Right cardiac atrium (tissue), 5 donors: ENCODE results near the gene EHMT1. TPM values are rescaled to one million over a fixed set of nuclear protein-coding genes. Genes with fewer than 3 reads are reported as not detected.
A peak's percentile ranks its signal among the peaks of the same experiment; 100 is the strongest.

Source experiments
- ATAC-seq, 2 donors: fragments of 200-7000 bp; cut with Tn5 transposase; one replicate each; pipeline versions ENCODE4 v1.8.0 to v1.9.1; 2020; ENCODE audit warnings: moderate library complexity in 2 of 2, mild to moderate bottlenecking in 1 of 2
- DNase-seq, 3 donors: peaks; one replicate each; pipeline ENCODE4 v3.0.0-alpha.2; 2020
- H3K27ac ChIP-seq: one replicate; pipeline ENCODE4 v1.5.1; 2013; ENCODE audit warnings: mild to moderate bottlenecking, low read length, control low read depth, moderate library complexity
- H3K27me3 ChIP-seq: one replicate; pipeline ENCODE4 v1.6.1; 2013; ENCODE audit not compliant: control insufficient read depth, insufficient read depth
- H3K4me1 ChIP-seq: one replicate; pipeline ENCODE4 v1.6.1; 2013; ENCODE audit warnings: low read length; ENCODE audit not compliant: control insufficient read depth, insufficient read depth
- H3K4me3 ChIP-seq: one replicate; pipeline ENCODE4 v1.5.1; 2013; ENCODE audit warnings: low read length, control low read depth
- H3K9me3 ChIP-seq: one replicate; pipeline ENCODE4 v1.6.1; 2013; ENCODE audit warnings: low read length; ENCODE audit not compliant: control insufficient read depth
- WGBS: extraction: QIAGEN DNeasy Blood & Tissue Kit; methylation state at CpG from one replicate; pipeline ENCODE4 v1.1.7; 2013; 5-methylcytosine and 5-hydroxymethylcytosine counted together
- intact Hi-C, 4 donors: fragments of 100-400 bp; cut with DNase I; formaldehyde crosslinking; loops; one replicate each; pipeline versions ENCODE4 v1.11.0 to v1.14.0; 2022 to 2023
- long read RNA-seq, 4 donors: library from polyadenylated mRNA; unstranded; transcript quantifications; one replicate each; pipeline ENCODE4 v2.0.0, GENCODE V29; 2020 to 2021
- polyA plus RNA-seq: library from polyadenylated mRNA; stranded (reverse); fragments of 200-250 nt; gene quantifications from one replicate; pipeline ENCODE4 v1.2.3, GENCODE V29; 2013
- total RNA-seq, 4 donors: library from RNA; stranded (reverse); fragmentation: NEBNext Ultra II Directional; extraction: Animal tissue kit (Norgen Biotek cat#: 25700); gene quantifications; one replicate each; pipeline ENCODE4 v1.2.1, GENCODE V29; 2021
- donor health status: healthy with polysubstance abuse.
- donor health status: DM: no; HTN: yes; CAD: no.
- donor health status: DM: no; HTN: no; CAD: no.
- donor health status: DM: no; HTN: yes; CAD: no; lungs with severe emphysema.
- donor health status: DM: yes; HTN: yes; CAD: no.

EHMT1 gene
- total RNA-seq (10 to 100 TPM; 34.8 to 38.6 (median 37.1) TPM), polyA plus RNA-seq (23.3 TPM)
- long read RNA-seq, donor 1, full-length matches to known transcripts = 11 of 53 reads
- long read RNA-seq, donor 1, partial matches to known transcripts = 23 of 53 reads
- long read RNA-seq, donor 1, other reads (novel, unspliced or antisense) = 19 of 53 reads
- long read RNA-seq, donor 2, full-length matches to known transcripts = 5 of 23 reads
- long read RNA-seq, donor 2, partial matches to known transcripts = 7 of 23 reads
- long read RNA-seq, donor 2, other reads (novel, unspliced or antisense) = 11 of 23 reads
- long read RNA-seq, donor 3, full-length matches to known transcripts = 14 of 93 reads
- long read RNA-seq, donor 3, partial matches to known transcripts = 32 of 93 reads
- long read RNA-seq, donor 3, other reads (novel, unspliced or antisense) = 47 of 93 reads
- long read RNA-seq, donor 4, full-length matches to known transcripts = 3 of 27 reads
- long read RNA-seq, donor 4, partial matches to known transcripts = 10 of 27 reads
- long read RNA-seq, donor 4, other reads (novel, unspliced or antisense) = 14 of 27 reads

GRCh38 chr9:137618105-137619067 lies at the start of gene EHMT1:
Gene EHMT1, plus strand, starts transcription at chr9:137619005. Its CDS starts 24 bp downstream, at chr9:137619029.
- Histone ChIP-seq H3K27ac (peak within 1 kb of the TSS; percentile 93), H3K4me1 (peaks cover 12% of the 10 kb centered on the region), H3K9me3 (no peaks in the 10 kb centered on the region), H3K4me3 (peak within 1 kb of the TSS; percentile 99), H3K27me3 (no peaks in the 10 kb centered on the region)
- peak; percentile 78 to 85 for ATAC-seq
- WGBS = under 1% methylated on average over 94 of the region's 94 CpGs
- intact Hi-C loops = no loop called here
- DNase-seq = peak; percentile 86 to 96 (median 94)

DNA sequence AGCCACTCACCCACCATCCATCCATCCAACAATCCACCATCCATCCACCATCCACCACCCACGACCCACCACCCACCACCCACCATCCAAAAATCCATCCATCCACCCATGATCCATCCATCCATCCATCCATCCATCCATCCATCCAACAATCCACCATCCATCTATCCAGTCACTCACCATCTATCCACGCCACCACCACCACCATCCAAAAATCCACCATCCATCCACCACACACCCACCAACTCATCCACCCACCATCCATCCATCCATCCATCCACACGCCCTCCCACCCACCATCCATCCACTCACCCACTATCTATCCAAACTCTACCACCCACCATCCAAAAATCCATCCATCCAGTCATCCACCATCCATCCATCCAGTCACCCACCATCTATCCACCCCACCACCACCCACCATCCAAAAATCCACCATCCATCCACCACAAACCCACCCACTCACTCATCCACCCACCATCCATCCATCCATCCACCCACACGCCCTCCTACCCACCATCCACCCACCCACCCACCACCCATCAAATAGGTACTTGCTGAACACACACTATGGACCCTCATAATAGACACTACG lies 49.1 kb upstream of the EHMT1 start:
- 98% methylated on average over 5 of the region's 5 CpGs for WGBS
- intact Hi-C loops = no loop called here
- ATAC-seq (no peak), DNase-seq (peak in 1 of 3 donors; percentile 5)
- Histone ChIP-seq H3K9me3 (no peaks in the 10 kb centered on the region), H3K4me3 (no peak overlapping the region), H3K4me1 (no peaks in the 10 kb centered on the region), H3K27ac (no peak overlapping the region), H3K27me3 (no peaks in the 10 kb centered on the region)

- no peak for DNase-seq
- no peak for ATAC-seq
- peaks cover 2% of the 10 kb centered on the region for H3K4me1 ChIP-seq
- H3K4me3 ChIP-seq = no peak overlapping the region
- intact Hi-C loops = no loop called here
- no peak overlapping the region for H3K27ac ChIP-seq
- H3K9me3 ChIP-seq = no peaks in the 10 kb centered on the region
- WGBS = 98% methylated on average over 3 of the region's 3 CpGs
- no peaks in the 10 kb centered on the region for H3K27me3 ChIP-seq
Observed at GRCh38 chr9:137570566-137570965, 48.2 kb upstream of the EHMT1 start.

- ATAC-seq = no peak
- DNase-seq = no peak
- Histone ChIP-seq H3K27ac (peak overlapping the region; percentile 3), H3K4me1 (peaks cover 5% of the 10 kb centered on the region), H3K27me3 (no peaks in the 10 kb centered on the region), H3K9me3 (no peaks in the 10 kb centered on the region), H3K4me3 (no peak overlapping the region)
- WGBS = 86% methylated on average over 10 of the region's 10 CpGs
- intact Hi-C loops = no loop called here
Observed at GRCh38 chr9:137574192-137574591, 44.6 kb upstream of the EHMT1 start.

- Histone ChIP-seq H3K27ac (peak overlapping the region; percentile 26), H3K4me1 (peaks cover 5% of the 10 kb centered on the region), H3K27me3 (no peaks in the 10 kb centered on the region), H3K9me3 (no peaks in the 10 kb centered on the region), H3K4me3 (no peak overlapping the region)
- intact Hi-C loops = no loop called here
- WGBS = 49% methylated on average over 9 of the region's 9 CpGs
- no peak for ATAC-seq
- no peak for DNase-seq
Observed at GRCh38 chr9:137575364-137575715, 43.5 kb upstream of the EHMT1 start.

DNA sequence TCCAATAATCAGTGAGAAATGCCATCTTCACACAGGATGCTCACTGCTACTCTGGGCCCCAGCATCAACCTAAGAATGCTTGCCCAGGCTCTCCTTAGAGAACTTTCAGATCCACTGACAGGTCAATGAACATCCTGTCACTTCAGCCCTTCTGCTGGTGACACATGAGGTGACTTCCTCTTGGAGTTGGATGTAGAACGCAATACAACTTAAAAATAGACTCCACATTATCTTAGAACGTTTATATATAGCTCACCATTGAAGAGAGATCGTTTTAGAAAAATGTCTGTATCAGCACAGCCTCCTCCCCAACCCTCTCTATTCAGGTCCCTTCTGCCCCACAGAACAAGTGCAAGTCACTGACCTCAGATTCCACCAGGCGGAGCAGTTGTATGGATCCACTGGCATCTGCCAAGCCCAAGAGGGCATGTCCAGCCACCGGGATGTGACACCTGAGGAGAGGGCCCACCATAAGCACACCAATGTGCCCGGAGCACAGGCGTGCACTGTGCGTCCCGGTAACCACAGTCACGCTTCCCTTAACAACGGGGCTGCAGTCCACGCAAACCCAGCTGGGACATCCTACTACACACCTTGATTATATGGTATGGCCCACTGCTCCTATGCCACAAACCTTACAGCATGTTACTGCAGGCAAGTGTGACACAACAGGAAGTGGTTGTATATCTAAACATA lies 42.9 kb upstream of the EHMT1 start:
- Histone ChIP-seq H3K4me3 (no peak overlapping the region), H3K27me3 (no peaks in the 10 kb centered on the region), H3K4me1 (peaks cover 5% of the 10 kb centered on the region), H3K9me3 (no peaks in the 10 kb centered on the region), H3K27ac (peak overlapping the region; percentile 26)
- intact Hi-C loops = no loop called here
- peak in 1 of 2 donors; percentile 33 for ATAC-seq
- peak in 1 of 3 donors; percentile 55 for DNase-seq
- WGBS = 55% methylated on average over 12 of the region's 12 CpGs

- WGBS = 2% methylated on average over 82 of the region's 82 CpGs
- intact Hi-C loops = no loop called here
- H3K9me3 ChIP-seq = no peaks in the 10 kb centered on the region
- DNase-seq (peak; percentile 97 to 99 (median 99)), ATAC-seq (peak; percentile 95 to 96)
- no peaks in the 10 kb centered on the region for H3K27me3 ChIP-seq
- H3K4me1 ChIP-seq = peaks cover 5% of the 10 kb centered on the region
- H3K4me3 ChIP-seq = peak within 1 kb of the TSS; percentile 59
- H3K27ac ChIP-seq = peak within 1 kb of the TSS; percentile 27
Observed at GRCh38 chr9:137578518-137579258, 40.1 kb upstream of the EHMT1 start, which contains the start of gene DPH7. Gene DPH7, minus strand, starts transcription at chr9:137578925. Its CDS starts 148 bp downstream, at chr9:137578777.

GRCh38 chr9:137579259-137579604 lies 39.6 kb upstream of the EHMT1 start:
- peak in 1 of 3 donors; percentile 74 for DNase-seq
- no peaks in the 10 kb centered on the region for H3K27me3 ChIP-seq
- peak overlapping the region; percentile 59 for H3K4me3 ChIP-seq
- peak overlapping the region; percentile 25 for H3K27ac ChIP-seq
- no peaks in the 10 kb centered on the region for H3K9me3 ChIP-seq
- 24% methylated on average over 19 of the region's 19 CpGs for WGBS
- H3K4me1 ChIP-seq = peaks cover 5% of the 10 kb centered on the region
- intact Hi-C loops = no loop called here
- ATAC-seq = peak in 1 of 2 donors; percentile 35

GRCh38 chr9:137580209-137580953 lies 38.4 kb upstream of the EHMT1 start:
- DNase-seq = peak in 1 of 3 donors; percentile 63
- WGBS = 88% methylated on average over 23 of the region's 23 CpGs

More at GRCh38 chr9:137580209-137580953, 38.4 kb upstream of the EHMT1 start:
- intact Hi-C loops = no loop called here
- Histone ChIP-seq H3K4me3 (no peak overlapping the region), H3K9me3 (no peaks in the 10 kb centered on the region), H3K27ac (no peak overlapping the region), H3K4me1 (peaks cover 2% of the 10 kb centered on the region), H3K27me3 (no peaks in the 10 kb centered on the region)
- ATAC-seq = no peak
